ENCODE results near the gene STAT4.

DNA sequence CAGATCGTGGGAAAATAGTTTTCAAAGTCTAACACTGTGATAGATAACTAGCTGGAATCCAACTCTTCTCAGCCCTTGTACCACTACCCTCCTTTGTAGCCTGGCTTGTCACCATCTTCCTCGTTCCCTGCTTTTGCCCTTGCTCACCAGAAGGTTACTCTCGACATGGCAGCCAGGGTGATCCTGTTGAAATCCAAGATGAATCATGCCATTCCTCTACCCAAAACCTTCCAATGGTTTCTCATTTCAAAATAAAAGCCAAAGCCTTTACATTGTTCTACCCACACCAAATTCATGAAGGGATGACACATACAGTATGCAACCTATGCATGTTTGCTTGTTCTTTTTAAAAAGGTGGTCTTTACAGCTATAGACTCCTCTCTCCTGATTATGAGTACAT, 45.7 kb downstream of the STAT4 start:
- TF ChIP-seq, protein P1, sequence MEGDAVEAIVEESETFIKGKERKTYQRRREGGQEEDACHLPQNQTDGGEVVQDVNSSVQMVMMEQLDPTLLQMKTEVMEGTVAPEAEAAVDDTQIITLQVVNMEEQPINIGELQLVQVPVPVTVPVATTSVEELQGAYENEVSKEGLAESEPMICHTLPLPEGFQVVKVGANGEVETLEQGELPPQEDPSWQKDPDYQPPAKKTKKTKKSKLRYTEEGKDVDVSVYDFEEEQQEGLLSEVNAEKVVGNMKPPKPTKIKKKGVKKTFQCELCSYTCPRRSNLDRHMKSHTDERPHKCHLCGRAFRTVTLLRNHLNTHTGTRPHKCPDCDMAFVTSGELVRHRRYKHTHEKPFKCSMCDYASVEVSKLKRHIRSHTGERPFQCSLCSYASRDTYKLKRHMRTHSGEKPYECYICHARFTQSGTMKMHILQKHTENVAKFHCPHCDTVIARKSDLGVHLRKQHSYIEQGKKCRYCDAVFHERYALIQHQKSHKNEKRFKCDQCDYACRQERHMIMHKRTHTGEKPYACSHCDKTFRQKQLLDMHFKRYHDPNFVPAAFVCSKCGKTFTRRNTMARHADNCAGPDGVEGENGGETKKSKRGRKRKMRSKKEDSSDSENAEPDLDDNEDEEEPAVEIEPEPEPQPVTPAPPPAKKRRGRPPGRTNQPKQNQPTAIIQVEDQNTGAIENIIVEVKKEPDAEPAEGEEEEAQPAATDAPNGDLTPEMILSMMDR (IDR thresholded peaks at IDR 0.05): no peak
- TF ChIP-seq POLR2A (IDR thresholded peaks at IDR 0.05): no peak

Data from heart left ventricle (tissue), 13 donors.